ENCODE results near the gene STK17A. TPM values are rescaled to one million over a fixed set of nuclear protein-coding genes. Genes with fewer than 3 reads are reported as not detected.

Gene STK17A
- polyA plus RNA-seq, 3 donors = 2.8 to 14.1 (median 9.5) TPM

GRCh38 chr7:43658718-43659548 is 76.0 kb downstream of the STK17A start:
- intact Hi-C loops (cut with micrococcal nuclease) = no loop called here
- H3K9ac ChIP-seq (ENCODE audit: insufficient read depth, low read length, poor library complexity, severe bottlenecking) = no peak overlapping the region
- H3K36me3 ChIP-seq (replicated peaks in 1 of 2; ENCODE audit: control insufficient read depth in 1 of 2, insufficient read depth in 2 of 2, low read length in 2 of 2) = peaks cover 8 to 13% of the 10 kb centered on the region in 2 donors
- WGBS (ENCODE audit: insufficient coverage) = 83% methylated on average over 6 of the region's 7 CpGs
- H3K4me3 ChIP-seq (replicated peaks in 1 of 3; ENCODE audit: low read depth in 2 of 3, low read length in 3 of 3) = no peak overlapping the region
- peaks cover 0 to 3% (median 0%) of the 10 kb centered on the region in 7 donors for H3K9me3 Mint-ChIP-seq
- no peak overlapping the region for H3K27ac ChIP-seq (ENCODE audit: low read depth in 1 of 2, low read length in 2 of 2)
- H3K79me2 ChIP-seq (ENCODE audit: insufficient read depth, low read length) = peaks cover 39% of the 10 kb centered on the region
- no peak overlapping the region for H3K4me2 ChIP-seq (replicated peaks; ENCODE audit: extremely low read depth, low read length, poor library complexity, severe bottlenecking)
- no peaks in the 10 kb centered on the region for H3K9me3 ChIP-seq (replicated peaks in 1 of 2; ENCODE audit: control insufficient read depth in 1 of 2, insufficient read depth in 1 of 2, low read length in 2 of 2)
- H3K4me1 ChIP-seq (ENCODE audit: control insufficient read depth in 1 of 2, insufficient read depth in 2 of 2, low read length in 2 of 2) = no peaks in the 10 kb centered on the region
- H3K4me1 Mint-ChIP-seq = peaks cover 18% of the 10 kb centered on the region
- H3K27me3 ChIP-seq (ENCODE audit: control insufficient read depth in 2 of 2, insufficient read depth in 2 of 2, low read length in 2 of 2) = no peaks in the 10 kb centered on the region
- peaks cover 29 to 47% of the 10 kb centered on the region in 2 donors for H3K36me3 Mint-ChIP-seq
- TF ChIP-seq CTCF (IDR thresholded peaks at IDR 0.05) = no peak
- peaks cover 5% of the 10 kb centered on the region for H4K20me1 ChIP-seq (ENCODE audit: insufficient read depth, low read length)
- peak overlapping the region in 5 of 7 donors; percentile 4 to 79 (median 68) for H3K27ac Mint-ChIP-seq
- DNase-seq = no peak
- peaks cover 0 to 1% (median 0%) of the 10 kb centered on the region in 3 donors for H3K27me3 Mint-ChIP-seq (ENCODE audit: low read depth in 3 of 3)
- no peak overlapping the region for H2AFZ ChIP-seq (ENCODE audit: insufficient read depth, low read depth, low read length, poor library complexity, severe bottlenecking)
- H3K4me3 Mint-ChIP-seq = no peak overlapping the region

GRCh38 chr7:43659549-43659896 is 76.6 kb downstream of the STK17A start:
- peaks cover 24 to 46% of the 10 kb centered on the region in 2 donors for H3K36me3 Mint-ChIP-seq
- H3K4me3 Mint-ChIP-seq = no peak overlapping the region
- Histone ChIP-seq H3K79me2 (ENCODE audit: insufficient read depth, low read length) (peaks cover 42% of the 10 kb centered on the region), H3K27me3 (ENCODE audit: control insufficient read depth in 2 of 2, insufficient read depth in 2 of 2, low read length in 2 of 2) (no peaks in the 10 kb centered on the region), H3K27ac (ENCODE audit: low read depth in 1 of 2, low read length in 2 of 2) (no peak overlapping the region), H3K4me2 (replicated peaks; ENCODE audit: extremely low read depth, low read length, poor library complexity, severe bottlenecking) (no peak overlapping the region), H3K36me3 (replicated peaks in 1 of 2; ENCODE audit: control insufficient read depth in 1 of 2, insufficient read depth in 2 of 2, low read length in 2 of 2) (peaks cover 6 to 13% of the 10 kb centered on the region in 2 donors), H3K9me3 (replicated peaks in 1 of 2; ENCODE audit: control insufficient read depth in 1 of 2, insufficient read depth in 1 of 2, low read length in 2 of 2) (no peaks in the 10 kb centered on the region), H3K4me1 (ENCODE audit: control insufficient read depth in 1 of 2, insufficient read depth in 2 of 2, low read length in 2 of 2) (no peaks in the 10 kb centered on the region), H4K20me1 (ENCODE audit: insufficient read depth, low read length) (peaks cover 5% of the 10 kb centered on the region), H3K9ac (ENCODE audit: insufficient read depth, low read length, poor library complexity, severe bottlenecking) (no peak overlapping the region), H3K4me3 (replicated peaks in 1 of 3; ENCODE audit: low read depth in 2 of 3, low read length in 3 of 3) (no peak overlapping the region), H2AFZ (ENCODE audit: insufficient read depth, low read depth, low read length, poor library complexity, severe bottlenecking) (no peak overlapping the region)
- H3K27ac Mint-ChIP-seq = no peak overlapping the region
- intact Hi-C loops (cut with micrococcal nuclease) = no loop called here
- H3K27me3 Mint-ChIP-seq (ENCODE audit: low read depth in 3 of 3) = peaks cover 0 to 1% (median 0%) of the 10 kb centered on the region in 3 donors
- H3K9me3 Mint-ChIP-seq = peaks cover 0 to 3% (median 0%) of the 10 kb centered on the region in 7 donors
- TF ChIP-seq CTCF (IDR thresholded peaks at IDR 0.05) = no peak
- no peak for DNase-seq
- peaks cover 14% of the 10 kb centered on the region for H3K4me1 Mint-ChIP-seq

Data from CD14-positive monocyte (primary cell).